ENCODE results near the gene IER5L.

The IER5L gene

GRCh38 chr9:129195606-129196005 lies 17.5 kb upstream of the IER5L start (continued):
- TF ChIP-seq TSHZ1 (tag by site-specific recombination; IDR thresholded peaks at IDR 0.05; ENCODE audit: borderline replicate concordance) (no peak), FEZF1 (tag by site-specific recombination; IDR thresholded peaks at IDR 0.05) (no peak), SCRT1 (tag by site-specific recombination; IDR thresholded peaks at IDR 0.05; ENCODE audit: borderline replicate concordance) (no peak), ZNF518A (tag by site-specific recombination; conservative IDR thresholded peaks at IDR 0.05; ENCODE audit: low read depth) (no peak)
- TF ChIP-seq, protein P1, sequence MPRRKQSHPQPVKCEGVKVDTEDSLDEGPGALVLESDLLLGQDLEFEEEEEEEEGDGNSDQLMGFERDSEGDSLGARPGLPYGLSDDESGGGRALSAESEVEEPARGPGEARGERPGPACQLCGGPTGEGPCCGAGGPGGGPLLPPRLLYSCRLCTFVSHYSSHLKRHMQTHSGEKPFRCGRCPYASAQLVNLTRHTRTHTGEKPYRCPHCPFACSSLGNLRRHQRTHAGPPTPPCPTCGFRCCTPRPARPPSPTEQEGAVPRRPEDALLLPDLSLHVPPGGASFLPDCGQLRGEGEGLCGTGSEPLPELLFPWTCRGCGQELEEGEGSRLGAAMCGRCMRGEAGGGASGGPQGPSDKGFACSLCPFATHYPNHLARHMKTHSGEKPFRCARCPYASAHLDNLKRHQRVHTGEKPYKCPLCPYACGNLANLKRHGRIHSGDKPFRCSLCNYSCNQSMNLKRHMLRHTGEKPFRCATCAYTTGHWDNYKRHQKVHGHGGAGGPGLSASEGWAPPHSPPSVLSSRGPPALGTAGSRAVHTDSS (tag by site-specific recombination; IDR thresholded peaks at IDR 0.05), result no peak

GRCh38 chr9:129194221-129194620 lies 16.2 kb upstream of the IER5L start:
- TF ChIP-seq, protein P2, sequence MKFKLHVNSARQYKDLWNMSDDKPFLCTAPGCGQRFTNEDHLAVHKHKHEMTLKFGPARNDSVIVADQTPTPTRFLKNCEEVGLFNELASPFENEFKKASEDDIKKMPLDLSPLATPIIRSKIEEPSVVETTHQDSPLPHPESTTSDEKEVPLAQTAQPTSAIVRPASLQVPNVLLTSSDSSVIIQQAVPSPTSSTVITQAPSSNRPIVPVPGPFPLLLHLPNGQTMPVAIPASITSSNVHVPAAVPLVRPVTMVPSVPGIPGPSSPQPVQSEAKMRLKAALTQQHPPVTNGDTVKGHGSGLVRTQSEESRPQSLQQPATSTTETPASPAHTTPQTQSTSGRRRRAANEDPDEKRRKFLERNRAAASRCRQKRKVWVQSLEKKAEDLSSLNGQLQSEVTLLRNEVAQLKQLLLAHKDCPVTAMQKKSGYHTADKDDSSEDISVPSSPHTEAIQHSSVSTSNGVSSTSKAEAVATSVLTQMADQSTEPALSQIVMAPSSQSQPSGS (tag by site-specific recombination; IDR thresholded peaks at IDR 0.05; ENCODE audit: low read depth), result no peak
- TF ChIP-seq ZNF140 (tag by site-specific recombination; IDR thresholded peaks at IDR 0.05) (no peak), WT1 (tag by site-specific recombination; IDR thresholded peaks at IDR 0.05) (no peak)
- no peak overlapping the region for H3K4me3 ChIP-seq (ENCODE audit: low read depth, low read length)
- no peak overlapping the region for H3K27ac ChIP-seq (ENCODE audit: extremely low read depth, low read depth, low read length)
- ChIA-PET CTCF (no interaction called here), POLR2A (interaction anchor here (1.3 kb wide), 1 partner anchor 16 kb away, joined by 5 read pairs; the partner anchor contains the start of gene IER5L)
- H3K4me1 ChIP-seq (ENCODE audit: control insufficient read depth, insufficient read depth, low read length), result no peaks in the 10 kb centered on the region
- H3K36me3 ChIP-seq (ENCODE audit: control insufficient read depth in 2 of 2, insufficient read depth in 1 of 2, low read length in 2 of 2), result no peaks in the 10 kb centered on the region
- H3K9me3 ChIP-seq (ENCODE audit: control insufficient read depth, insufficient read depth, low read depth, low read length), result no peaks in the 10 kb centered on the region

DNA sequence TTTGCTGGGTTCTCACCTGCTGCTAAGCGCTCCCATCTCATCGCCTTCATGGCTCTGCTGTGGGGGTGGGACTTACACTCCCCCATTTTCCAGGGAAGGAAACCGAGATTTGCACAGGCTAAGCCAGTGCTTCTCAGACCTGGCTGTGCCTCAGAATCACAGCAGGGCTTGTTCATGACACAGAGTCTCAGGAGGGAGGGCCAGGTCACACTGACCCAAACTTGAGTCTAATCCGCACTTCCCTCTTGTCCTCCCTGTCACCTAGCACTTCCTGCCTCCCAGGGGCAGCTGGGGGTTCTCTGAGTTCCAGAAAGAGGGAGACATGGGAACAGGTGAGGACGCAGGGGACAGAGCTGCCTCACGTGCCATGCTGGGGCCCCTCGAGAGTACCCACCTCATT lies 15.6 kb upstream of the IER5L start:
- ChIA-PET POLR2A (interaction anchor here (1.3 kb wide), 1 partner anchor 16 kb away, joined by 5 read pairs; the partner anchor contains the start of gene IER5L), CTCF (no interaction called here)
- H3K4me1 ChIP-seq (ENCODE audit: control insufficient read depth, insufficient read depth, low read length), result no peaks in the 10 kb centered on the region
- no peak overlapping the region for H3K27ac ChIP-seq (ENCODE audit: extremely low read depth, low read depth, low read length)
- TF ChIP-seq SP2 (tag by site-specific recombination; IDR thresholded peaks at IDR 0.05) (no peak), ZNF48 (tag by site-specific recombination; IDR thresholded peaks at IDR 0.05) (no peak), ZIC2 (tag by site-specific recombination; IDR thresholded peaks at IDR 0.05) (no peak), ZNF623 (tag by site-specific recombination; IDR thresholded peaks at IDR 0.05) (no peak), ZNF2 (tag by site-specific recombination; IDR thresholded peaks at IDR 0.05) (no peak), ZNF19 (tag by site-specific recombination; IDR thresholded peaks at IDR 0.05; ENCODE audit: low read depth) (no peak), ZBTB48 (tag by site-specific recombination; IDR thresholded peaks at IDR 0.05) (no peak)
- TF ChIP-seq, protein P3, sequence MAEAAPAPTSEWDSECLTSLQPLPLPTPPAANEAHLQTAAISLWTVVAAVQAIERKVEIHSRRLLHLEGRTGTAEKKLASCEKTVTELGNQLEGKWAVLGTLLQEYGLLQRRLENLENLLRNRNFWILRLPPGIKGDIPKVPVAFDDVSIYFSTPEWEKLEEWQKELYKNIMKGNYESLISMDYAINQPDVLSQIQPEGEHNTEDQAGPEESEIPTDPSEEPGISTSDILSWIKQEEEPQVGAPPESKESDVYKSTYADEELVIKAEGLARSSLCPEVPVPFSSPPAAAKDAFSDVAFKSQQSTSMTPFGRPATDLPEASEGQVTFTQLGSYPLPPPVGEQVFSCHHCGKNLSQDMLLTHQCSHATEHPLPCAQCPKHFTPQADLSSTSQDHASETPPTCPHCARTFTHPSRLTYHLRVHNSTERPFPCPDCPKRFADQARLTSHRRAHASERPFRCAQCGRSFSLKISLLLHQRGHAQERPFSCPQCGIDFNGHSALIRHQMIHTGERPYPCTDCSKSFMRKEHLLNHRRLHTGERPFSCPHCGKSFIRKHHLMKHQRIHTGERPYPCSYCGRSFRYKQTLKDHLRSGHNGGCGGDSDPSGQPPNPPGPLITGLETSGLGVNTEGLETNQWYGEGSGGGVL (tag by site-specific recombination; IDR thresholded peaks at IDR 0.05), result no peak
- no peaks in the 10 kb centered on the region for H3K36me3 ChIP-seq (ENCODE audit: control insufficient read depth in 2 of 2, insufficient read depth in 1 of 2, low read length in 2 of 2)
- no peak overlapping the region for H3K4me3 ChIP-seq (ENCODE audit: low read depth, low read length)
- no peaks in the 10 kb centered on the region for H3K9me3 ChIP-seq (ENCODE audit: control insufficient read depth, insufficient read depth, low read depth, low read length)
